Omental fat pad (tissue), 4 donors: ENCODE data around the gene MRTFB. TPM values are rescaled to one million over a fixed set of nuclear protein-coding genes. Genes with fewer than 3 reads are reported as not detected.

ENCODE experiments used
- ATAC-seq: fragments of 150-250 bp; one replicate; pipeline ENCODE4 v1.9.1; 2016; ENCODE audit warnings: mild to moderate bottlenecking, moderate library complexity; ENCODE audit not compliant: low FRiP score
- DNase-seq: peaks from one replicate; pipeline ENCODE4 v3.0.0-alpha.2; 2019; ENCODE audit warnings: low spot score
- total RNA-seq, 4 donors: library from RNA; depleted of rRNA; stranded (reverse); fragments of >200 nt; gene quantifications; one replicate each; pipeline ENCODE4 v1.1.0, GENCODE V29; 2016
- TF ChIP-seq, protein P1 (sequence below), 3 donors: fragments of 450-650 bp; IDR thresholded peaks; one replicate each; pipeline ENCODE4 v1.5.1; 2016 to 2017; ENCODE audit warnings: antibody characterized with exemption in 3 of 3, mild to moderate bottlenecking in 3 of 3, moderate library complexity in 2 of 3

Gene MRTFB
- total RNA-seq, 4 donors from 2014 or later: 17.5 to 107 (median 55.8) TPM

DNA sequence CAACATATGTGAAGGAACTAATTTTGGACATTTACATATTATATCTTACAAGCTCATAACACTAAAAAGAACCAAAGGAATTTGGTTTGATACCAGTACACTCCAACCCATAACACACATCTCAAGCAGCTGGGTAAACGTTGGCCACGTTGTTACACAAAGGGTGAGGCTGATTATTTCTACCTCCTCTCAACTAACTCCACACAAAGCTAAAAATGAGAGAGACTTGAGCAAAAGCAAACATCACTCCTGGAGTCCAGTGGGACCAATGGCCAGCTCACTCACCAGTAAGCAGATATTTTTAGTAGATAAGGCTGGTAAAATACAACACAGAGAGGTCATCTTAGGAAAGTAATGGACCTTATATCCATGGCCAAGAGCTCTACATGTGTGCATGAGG, 207.6 kb downstream of the MRTFB start:
- ATAC-seq (no peak), DNase-seq (no peak)
- TF ChIP-seq, protein P1, sequence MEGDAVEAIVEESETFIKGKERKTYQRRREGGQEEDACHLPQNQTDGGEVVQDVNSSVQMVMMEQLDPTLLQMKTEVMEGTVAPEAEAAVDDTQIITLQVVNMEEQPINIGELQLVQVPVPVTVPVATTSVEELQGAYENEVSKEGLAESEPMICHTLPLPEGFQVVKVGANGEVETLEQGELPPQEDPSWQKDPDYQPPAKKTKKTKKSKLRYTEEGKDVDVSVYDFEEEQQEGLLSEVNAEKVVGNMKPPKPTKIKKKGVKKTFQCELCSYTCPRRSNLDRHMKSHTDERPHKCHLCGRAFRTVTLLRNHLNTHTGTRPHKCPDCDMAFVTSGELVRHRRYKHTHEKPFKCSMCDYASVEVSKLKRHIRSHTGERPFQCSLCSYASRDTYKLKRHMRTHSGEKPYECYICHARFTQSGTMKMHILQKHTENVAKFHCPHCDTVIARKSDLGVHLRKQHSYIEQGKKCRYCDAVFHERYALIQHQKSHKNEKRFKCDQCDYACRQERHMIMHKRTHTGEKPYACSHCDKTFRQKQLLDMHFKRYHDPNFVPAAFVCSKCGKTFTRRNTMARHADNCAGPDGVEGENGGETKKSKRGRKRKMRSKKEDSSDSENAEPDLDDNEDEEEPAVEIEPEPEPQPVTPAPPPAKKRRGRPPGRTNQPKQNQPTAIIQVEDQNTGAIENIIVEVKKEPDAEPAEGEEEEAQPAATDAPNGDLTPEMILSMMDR (IDR thresholded peaks at IDR 0.05): no peak

GRCh38 chr16:14280541-14280940, 209.4 kb downstream of the MRTFB start:
- ATAC-seq (no peak), DNase-seq (no peak)
- TF ChIP-seq, protein P1 (IDR thresholded peaks at IDR 0.05): no peak

- TF ChIP-seq, protein P1 (IDR thresholded peaks at IDR 0.05): no peak
- ATAC-seq: no peak
- DNase-seq: no peak
Observed at GRCh38 chr16:14283786-14284185, 212.7 kb downstream of the MRTFB start.

- DNase-seq (no peak), ATAC-seq (no peak)
- TF ChIP-seq, protein P1 (IDR thresholded peaks at IDR 0.05): no peak
Observed at GRCh38 chr16:14284371-14284770, 213.3 kb downstream of the MRTFB start.

- ATAC-seq (peak; percentile 34), DNase-seq (no peak)
- TF ChIP-seq, protein P1 (IDR thresholded peaks at IDR 0.05): no peak
Observed at GRCh38 chr16:14284930-14285512, 213.9 kb downstream of the MRTFB start.

DNA sequence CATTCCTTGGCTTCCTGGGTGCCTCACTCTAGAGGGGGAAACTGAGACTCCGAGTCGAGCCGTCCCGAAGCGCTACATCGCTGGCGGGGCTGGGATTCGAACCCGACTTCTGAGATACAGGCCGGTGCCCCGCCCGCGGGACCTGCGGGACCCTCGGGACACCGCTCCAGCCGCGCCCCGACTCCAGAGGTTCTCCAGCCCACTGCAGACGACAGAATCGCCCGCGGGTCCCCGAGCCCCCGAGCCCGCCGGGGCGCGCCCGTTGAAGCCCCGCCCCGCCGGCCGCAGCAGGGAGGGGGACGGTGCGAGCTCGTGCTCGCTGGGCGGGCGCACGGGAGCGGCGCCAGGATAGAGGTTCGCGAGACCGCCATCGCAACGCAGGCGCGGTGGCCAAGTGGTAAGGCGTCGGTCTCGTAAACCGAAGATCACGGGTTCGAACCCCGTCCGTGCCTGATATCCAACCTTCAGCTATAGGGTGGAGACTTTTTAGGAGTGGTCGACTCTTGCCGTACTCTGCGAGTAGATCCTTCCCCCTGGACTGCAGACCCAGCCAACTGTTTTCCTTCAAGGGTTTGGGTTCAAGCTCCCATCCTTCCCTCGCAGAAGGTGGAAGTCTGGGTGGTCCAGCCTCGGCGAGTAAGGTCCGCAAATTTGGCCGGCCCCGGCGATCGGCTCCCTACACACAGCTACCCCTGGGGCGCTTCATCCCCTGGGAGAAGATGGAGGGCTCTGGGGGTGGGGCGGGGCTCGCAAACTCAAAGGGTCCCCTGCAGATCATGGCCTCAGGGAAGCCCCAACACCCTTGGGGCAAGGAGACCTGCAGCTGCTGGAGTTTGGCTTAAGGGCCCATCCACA, 214.6 kb downstream of the MRTFB start:
- DNase-seq: peak; percentile 93
- TF ChIP-seq, protein P1 (IDR thresholded peaks at IDR 0.05): no peak
- ATAC-seq: peak; percentile 92
